Stimulated activated CD4-positive, alpha-beta T cell treated with anti-CD3 and anti-CD28 coated beads, Interleukin-1b, Interleukin-23, amount 100 ng/mL, for 24 hours (primary cell): Measurements from ENCODE around the gene KERA.

Source experiments
- DNase-seq, 4 experiments: peaks; one replicate each; pipeline ENCODE4 v3.0.0-alpha.2; 2020; ENCODE audit warnings: low read depth in 4 of 4, low spot score in 1 of 4

The KERA gene

DNA sequence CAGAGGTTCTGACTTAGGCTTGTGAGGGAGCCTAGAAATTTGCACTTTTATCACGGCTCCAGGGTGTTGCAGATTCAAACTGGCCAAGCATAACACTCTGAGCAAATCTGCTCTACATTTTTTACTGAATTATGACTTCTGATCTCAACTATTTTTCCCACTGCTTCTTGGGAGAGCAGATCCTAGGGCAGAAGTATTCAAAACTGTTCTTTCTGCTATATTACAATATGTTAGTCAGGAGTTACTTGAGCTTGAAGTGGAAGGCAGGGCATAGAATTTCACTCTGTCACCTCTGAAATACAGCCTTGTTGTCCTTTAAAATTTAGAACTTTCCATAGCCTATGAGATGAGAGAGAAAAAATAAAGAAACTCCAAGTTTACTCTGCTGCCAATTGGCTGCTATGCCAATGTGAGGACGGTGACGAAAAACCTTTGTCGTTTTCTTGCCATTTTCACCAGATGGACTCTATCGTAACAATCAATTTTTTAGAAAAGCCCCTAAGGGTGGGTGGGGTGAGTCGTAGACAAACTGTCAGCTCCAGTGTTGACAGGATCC is 16.4 kb upstream of the KERA start:
- DNase-seq = no peak

DNA sequence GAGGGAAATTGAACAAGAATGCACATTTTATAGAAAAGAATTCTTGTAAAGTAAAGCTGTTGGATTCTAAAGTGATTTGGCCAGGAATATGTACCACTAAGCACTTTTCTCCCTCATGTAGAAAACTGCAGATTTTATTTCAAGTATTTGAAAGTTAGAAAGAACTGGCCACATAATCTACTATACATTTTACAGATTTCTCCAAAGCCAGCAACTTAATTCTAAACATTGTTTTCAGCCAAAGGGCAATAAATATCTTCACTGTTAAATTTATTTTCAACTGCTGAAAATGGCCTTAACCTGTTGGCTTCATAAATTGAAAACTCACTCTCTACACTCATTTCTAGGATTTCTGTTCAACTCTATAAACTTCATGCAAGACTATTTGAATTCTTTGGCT is 15.6 kb upstream of the KERA start:
- DNase-seq = no peak

DNA sequence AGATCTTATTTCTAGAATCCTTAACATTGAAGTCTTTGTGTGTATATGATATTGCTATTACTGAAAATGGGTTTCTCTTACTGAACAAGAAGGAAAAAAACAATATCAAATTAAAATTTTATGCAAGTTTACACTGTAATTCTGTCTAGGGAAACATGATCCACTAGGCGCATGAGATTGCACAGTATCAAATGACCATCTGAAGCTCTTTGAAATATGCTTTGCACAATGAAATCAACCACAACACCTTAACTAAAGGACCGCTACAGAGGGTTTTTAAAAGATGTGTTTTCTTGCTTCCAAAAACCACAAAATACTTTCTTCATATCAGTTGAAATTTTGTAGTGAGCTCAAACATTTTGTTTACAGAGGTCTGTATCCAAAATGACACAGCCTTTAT is 15.1 kb upstream of the KERA start:
- no peak for DNase-seq

DNA sequence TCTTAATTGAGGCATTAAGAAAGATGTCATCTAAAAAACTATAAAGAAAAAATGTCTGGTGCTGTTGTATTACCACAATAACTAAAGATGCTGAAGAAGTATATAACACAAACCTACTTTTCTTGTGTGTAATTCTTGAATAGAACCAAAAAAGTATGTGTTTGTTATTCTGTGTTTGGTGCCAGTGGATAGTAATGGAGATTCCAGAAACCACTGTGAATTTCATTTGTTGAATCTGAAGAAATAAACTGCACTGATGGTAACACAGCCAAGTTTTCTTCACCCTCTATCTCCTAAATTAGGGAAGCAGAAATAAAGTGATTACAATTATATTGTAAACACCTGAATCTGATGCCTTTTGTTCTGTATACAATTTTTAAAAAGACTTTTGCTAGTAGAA is 13.1 kb upstream of the KERA start:
- DNase-seq = no peak

DNA sequence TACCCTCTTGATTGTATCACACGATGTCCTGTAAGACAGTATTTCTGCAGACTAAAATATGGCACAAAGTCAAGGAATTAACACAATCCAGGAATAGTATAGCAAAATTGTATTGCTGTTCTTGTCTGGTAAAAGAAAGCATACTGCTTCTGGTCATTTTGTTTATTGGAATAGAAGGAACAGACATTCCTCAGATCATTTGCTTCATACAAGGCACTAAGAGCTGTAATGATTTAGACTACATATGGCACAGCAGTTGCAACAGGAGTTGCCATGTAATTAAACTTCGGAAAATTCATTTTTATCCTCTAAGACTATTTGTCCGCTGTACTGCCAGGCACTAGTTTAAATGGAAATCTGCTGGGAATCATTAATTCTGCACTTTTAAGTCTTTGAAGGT is 7.6 kb upstream of the KERA start:
- DNase-seq = no peak

DNA sequence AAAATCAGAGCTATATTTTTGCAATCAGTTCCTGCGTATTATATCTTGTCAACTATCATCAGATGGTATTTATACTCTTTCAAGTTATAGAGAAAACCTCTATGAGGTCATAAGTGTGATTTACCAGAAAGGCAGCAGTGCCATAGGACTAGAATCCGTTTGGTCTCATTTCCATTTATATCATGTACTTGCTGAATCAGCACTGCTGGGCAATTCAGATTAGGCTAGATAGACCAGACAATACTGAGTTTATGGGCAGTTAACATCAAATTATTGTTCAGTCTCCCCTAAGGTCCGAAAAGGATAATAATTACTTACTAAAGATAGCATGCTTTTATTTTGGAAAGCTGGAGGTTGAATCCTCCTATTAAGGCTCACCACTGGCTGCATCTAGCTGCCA is 6.8 kb upstream of the KERA start:
- DNase-seq = no peak

DNA sequence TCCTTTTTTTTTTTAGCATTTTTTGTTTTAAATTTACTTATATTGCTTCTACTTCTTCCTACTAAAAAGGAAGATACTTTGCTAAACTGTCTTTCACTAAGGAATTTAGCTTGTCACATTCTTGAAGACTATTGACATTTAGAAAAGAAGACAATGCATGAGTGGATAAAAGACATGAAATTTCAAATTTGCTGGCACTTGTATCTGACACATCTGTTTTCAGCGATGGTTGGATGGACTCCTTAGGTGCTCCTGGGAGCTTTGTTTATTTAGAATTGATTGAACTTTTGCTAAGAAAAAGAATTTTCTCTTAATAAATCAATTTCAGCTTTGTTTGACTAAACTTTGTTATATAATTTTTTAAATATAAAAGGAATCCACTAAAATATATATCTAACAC is 3.3 kb upstream of the KERA start:
- DNase-seq = no peak

DNA sequence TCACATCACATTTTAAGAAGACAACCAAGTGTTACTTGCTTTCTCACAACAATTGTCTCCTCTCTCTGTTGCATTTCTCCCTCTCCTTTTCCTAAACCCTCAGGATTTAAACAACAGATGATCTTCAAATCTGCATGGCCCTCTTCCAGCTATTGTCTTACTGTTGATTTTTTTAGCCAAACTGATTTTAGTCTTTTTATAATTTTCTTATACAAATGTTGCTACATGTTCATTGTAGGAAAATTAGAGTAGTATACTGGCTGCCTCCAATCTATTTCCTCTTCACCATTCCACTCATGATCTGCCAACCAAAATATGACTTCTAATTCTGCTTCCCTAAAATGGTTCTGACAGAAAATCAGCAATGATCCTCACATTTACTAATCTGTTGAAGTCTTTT is 1.4 kb upstream of the KERA start:
- no peak for DNase-seq

DNA sequence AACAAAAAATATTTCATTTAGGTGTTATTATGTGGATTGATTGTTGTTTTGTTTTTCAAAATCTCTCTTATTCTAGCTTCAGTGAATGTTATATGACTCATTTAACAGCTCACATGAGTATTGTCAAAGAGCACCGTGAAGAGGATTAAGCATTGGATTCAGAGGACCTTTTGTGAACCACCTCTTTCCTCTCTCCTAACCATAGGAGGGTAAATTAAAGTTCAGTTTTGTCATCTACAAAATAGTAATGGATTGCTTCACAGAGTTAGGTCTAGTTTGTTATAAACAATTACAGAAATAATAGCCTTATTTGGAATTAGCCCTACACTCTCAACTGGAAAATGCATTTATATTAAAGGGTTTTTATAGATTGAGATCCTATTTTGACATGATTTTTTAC is 962 bp upstream of the KERA start:
- no peak for DNase-seq

DNA sequence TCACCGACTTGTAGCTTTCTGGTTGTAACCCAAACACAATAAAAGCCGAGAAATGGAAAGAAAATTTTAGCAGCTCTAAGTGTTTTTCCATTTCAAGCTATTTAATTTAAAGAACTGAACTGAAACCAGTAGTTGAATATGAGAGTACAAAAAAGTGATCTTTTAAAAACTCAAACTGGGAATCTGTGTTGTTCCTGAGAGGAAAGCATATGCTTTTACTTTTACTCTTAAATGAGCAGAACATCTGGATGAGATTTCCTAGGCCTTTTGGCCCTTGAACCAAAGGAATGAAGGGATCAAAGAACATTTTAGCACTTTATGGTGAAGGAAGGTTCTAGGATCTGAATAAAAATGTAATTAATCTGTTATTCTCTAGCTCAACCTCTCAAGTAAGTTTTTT is 1.3 kb downstream of the KERA start:
- no peak for DNase-seq

DNA sequence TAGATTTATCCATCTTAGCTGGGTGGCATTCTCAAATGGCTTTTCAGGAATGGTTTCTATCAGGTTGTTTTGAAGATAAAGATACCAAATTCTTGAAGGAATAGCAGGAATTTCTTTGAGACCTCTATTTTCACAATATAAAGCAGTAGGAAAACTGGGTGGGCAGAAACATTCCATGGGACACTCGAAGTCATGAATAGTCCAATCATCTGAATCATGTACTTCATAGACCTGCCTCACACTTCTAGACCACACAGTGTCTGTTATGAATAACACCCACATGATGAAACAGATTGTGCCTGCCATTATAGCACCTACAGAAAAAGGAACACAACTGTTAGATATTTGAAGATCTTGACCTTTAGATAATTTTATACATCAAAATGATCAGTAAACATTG is 1.8 kb downstream of the KERA start:
- DNase-seq = no peak

DNA sequence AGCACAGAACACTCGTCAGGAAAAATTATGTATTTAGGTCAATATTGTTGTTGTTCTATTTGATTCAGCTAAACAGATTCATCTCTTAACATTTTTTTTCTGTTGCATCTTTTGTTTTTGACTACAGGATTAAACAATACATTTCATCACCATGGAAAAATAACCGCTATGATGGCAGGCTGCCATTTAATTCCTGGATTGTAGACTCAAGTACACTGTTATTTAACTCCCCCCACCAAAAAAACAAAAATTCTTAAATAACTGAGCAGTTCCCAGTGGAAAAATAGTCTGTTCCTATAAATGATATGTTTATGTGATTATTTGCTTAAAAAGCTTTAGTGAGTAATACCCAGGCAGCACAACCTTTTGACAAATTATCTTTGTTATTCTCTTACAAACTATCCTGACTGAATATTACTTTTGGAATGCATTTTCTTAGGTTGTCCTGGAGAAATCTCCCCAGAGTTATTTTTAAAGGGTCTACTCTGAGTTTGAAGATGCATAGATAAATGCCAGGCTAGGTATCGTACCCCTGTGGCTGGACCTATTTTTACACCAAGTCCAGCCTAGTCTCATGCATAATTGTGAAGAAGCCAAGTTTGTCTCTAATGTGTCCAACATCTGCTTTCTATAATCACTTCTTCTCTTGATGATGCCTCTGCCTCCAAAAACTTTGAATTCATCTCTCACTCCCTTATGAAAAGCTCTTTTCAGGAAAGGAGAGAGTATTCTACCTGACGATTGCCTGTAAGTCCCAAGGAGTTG is 3.7 kb downstream of the KERA start:
- no peak for DNase-seq

DNA sequence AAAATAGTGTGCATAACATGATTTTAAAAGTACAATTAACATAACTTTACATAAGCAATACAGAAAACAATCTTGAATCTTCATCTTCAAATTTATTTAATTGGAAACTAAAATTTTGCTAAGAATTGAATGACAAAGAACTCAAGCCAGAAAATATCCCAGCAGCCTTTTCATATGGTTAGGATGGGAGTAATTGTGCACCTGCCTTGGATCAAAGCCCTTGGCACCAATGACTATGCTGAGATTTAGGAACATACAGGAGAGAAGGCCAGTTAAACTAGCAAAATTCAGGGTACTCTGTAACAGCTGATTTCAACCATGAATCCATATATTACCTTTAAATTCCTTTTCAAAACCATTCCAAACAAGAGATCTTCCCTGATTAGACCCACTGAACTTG is 5.8 kb downstream of the KERA start:
- no peak for DNase-seq

DNA sequence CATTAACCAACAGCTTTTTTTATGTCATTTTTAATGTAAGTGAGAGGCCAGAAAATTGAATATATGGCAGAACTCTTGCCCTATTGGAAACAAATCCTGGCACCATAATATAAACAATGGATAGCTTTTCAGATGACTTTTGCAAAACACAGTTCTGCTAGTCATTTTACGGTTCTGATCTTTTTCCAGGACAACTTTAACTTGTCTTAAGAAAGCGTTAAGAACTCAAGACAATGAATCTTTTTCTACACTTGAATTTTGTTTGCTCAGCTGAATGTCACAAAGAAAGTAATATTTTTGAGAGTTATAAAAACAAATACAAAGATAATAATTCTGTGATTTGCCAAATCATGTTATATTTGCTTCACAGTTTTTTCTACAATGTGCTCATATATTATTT is 13.2 kb downstream of the KERA start:
- no peak for DNase-seq

DNA sequence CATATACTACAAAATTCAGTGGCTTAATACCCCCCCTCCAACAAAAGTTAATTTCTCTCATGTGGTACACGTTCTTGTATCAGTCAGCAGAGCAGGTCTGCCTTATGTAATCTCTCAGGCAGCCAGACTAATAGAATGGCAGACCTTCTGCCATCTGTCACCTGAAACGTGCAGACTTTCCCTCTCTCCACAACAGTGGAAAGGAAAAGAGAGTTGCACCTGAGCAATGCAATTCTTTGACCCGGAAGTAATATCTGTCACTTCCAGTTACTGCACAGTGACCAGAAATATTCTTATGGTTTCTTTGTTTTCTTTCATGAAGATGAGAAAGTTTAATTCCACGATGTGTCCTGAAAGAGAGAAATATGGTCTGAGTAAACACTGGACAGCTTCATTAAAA is 14.4 kb downstream of the KERA start:
- no peak for DNase-seq

DNA sequence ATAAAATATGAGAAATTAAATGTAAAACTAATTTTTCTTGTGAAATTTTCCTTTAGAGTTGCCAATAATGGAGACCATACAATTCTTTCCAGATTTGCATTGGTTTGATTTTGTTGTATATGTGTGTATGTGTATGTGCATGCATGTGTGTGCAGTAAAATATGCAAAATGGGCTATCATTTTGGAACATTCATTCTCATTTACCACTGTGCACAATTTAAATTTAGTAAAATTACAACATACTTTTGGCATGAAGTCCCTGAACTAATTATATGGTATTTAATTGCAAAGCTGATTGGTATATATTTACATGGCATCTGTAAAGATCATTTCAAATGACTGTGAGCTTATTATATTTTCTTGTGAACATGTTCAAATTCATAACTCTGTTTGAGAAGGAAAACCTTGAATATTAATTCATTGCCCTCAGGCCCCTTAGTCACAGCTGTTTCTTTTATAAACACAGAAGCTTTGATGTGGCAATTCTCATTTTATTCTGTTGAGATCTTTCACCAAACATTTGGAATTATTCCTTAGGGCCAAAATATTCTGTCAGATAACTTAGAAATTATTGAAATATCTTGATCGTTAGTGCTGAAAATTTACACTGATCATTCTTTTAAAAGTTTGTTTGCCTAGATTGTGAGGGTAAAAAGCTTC is 17.6 kb downstream of the KERA start:
- no peak for DNase-seq

DNA sequence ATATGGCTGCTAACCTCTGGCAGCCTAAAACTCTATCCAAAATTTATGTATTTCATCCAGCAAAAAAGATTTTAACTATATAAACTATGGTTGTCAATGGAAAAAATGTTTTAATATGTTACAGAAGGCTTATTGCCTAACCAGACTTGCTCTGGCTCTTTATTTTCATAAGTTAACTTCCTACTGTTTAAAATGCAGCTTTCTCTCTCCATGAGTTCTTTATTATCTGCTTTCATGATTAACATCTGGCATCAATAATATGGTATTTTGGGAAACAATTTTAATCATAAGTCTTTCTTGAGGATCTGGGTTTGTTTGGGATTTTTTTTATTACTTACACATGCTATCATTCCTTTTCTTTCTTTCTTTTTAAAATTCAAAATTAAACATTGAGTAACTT is 20.5 kb downstream of the KERA start:
- DNase-seq = no peak

DNA sequence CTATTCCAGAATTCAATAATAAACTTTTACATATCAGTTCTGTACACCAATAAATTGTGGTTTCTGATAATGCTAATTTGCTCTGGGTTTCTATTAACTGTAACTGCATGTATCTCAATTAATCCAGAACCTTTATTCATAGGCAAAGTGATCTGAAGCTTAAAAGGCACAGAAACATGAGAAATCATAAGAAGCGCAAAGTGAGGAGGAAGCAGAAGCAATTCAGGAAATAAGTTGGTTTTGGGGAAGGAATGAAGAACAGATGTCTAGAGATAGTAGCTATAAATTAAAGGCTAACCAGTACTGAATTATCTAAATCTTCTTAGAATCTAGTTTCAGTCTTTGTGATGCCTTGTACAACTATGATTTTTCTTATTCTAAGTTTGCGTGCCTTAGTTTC is 24.6 kb downstream of the KERA start:
- DNase-seq = no peak

DNA sequence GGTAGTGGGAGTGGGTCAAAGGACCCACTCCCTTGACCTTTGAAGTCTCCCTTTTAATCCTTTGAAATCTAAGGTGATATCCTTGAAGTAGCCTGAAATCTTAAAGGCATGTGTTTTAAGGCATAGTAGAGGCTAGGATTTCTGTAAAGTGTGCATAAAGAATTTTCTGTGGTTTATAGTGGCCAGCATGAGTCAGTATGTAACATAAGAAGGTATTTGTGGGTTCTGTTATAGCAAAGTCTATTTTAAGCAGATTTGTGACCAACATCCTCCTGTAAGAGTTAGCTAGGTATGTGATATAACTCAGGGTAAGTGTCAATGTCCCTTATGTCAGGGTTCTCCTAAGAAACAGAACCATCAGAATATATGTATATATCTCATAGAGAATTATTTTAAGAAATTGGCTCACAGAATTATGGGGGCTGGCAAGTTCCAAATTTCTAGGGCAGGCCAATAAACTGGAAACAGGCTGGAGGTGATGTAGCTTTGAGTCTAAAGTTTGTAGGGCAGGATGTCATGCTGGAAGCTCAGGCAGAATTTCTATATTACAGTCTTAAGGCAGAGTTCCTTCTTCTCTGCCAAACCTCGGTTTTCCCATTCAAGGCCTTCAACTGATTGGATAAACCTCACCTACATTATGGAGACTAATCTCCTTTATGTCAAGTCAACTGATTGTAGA is 34.4 kb downstream of the KERA start:
- no peak for DNase-seq

DNA sequence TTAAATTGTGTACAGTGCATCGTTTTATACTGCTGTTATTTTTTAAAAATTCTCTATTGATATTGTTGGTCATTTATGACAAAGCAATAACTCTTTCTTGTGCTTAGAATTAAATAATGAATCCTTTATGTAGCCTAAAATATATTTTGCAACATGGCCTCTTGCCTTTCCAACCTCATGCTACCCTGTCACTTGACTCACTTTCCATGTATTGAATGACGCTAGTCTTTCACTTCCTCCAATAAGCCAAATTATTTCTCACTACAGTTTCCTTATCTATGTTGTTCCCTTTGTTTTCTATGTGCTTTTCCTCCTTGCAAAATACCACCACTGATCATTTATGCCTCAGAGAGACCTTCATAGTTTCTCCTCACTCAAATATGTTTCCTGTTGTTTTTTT is 36.7 kb downstream of the KERA start:
- no peak for DNase-seq

DNA sequence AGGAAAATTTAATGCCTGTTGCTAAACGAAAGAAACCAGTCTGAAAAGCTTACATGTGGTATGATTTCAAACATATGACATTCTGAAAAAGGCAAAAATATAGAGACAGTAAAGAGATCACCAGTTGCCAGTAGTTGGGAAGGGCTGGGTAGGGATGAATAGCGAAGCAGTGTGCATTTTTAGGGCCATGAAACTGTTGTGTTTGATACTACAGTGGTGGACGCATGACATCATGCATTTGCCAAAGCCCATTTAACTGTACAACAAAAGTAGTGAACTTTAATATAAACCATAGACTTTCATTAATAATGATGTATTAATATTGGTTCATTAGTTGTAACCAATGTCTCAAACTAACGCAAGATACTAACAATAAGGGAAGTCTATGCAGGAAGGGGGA is 38.4 kb downstream of the KERA start:
- DNase-seq = no peak

DNA sequence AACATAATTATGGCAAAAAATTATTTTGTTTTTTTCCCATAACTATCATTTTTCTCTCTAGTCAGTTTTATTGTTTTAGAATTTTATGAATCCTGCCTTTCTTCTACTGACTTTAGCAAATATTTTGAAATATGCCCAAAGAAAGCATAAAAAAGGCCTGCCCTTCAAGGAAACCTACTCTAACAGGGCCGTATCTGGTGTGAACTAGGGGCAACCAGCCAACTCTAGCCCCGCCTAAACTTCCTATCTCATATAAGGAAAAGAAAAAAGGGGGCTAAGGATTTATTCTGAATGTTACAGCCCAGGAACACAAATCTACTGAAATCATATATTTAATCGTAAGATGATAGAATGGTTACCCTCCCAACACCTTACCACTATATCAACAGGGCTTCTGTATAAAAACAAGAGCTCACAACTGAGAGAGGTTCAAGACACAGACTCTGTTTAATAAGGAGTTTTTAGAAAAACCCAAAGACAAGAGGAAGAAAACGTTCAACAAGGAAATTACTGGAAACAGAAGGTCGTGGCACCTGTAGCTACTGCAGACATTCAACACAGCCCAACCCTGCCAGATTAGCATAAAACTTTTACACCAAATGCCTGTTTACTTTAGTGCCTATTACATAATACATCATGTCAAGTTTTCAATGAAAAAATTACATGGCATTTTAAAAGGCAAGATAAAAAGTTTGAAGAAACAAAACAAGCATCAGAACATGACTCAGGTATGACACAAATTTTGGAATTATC is 40.1 kb downstream of the KERA start:
- no peak for DNase-seq
